Caco-2 (cell line): ENCODE results near the gene KRTAP16-1. TPM values are rescaled to one million over a fixed set of nuclear protein-coding genes. Genes with fewer than 3 reads are reported as not detected.

Experiments used
- BruUV-seq: library from RNA; stranded (reverse); fragments of 400-500 nt; replicated peaks from 2 replicates; lab custom pipeline; 2021; lab: Mats Ljungman, UMichigan
- CTCF ChIA-PET: fragments of 300-600 bp; sonication (Branson Sonifier 250); formaldehyde crosslinking; loops from one replicate; lab custom pipeline; 2022; ENCODE audit warnings: antibody characterized with exemption; lab: Charles Lee
- POLR2A ChIA-PET: fragments of 300-600 bp; sonication (Branson Sonifier 250); formaldehyde crosslinking; loops from one replicate; lab custom pipeline; 2022; ENCODE audit warnings: antibody characterized with exemption; lab: Charles Lee
- DNase-seq, 2 experiments: peaks; one replicate each; pipeline versions ENCODE4 v3.0.0 to v3.0.0-alpha.2; 2020 to 2022
- H3K27me3 ChIP-seq: replicated peaks from 2 replicates; pipeline ENCODE4 v1.6.0; 2011; ENCODE audit warnings: low read length; ENCODE audit not compliant: control insufficient read depth, insufficient read depth
- H3K36me3 ChIP-seq: 2 replicates; pipeline ENCODE4 v1.5.1; 2011; ENCODE audit warnings: low read length; ENCODE audit not compliant: control insufficient read depth, insufficient read depth
- H3K4me1 ChIP-seq: fragments of 250-450 bp; sonication (Bioruptor Pico); 2 replicates; pipeline ENCODE4 v1.5.1; 2020; ENCODE audit warnings: mild to moderate bottlenecking
- H3K4me3 ChIP-seq: 2 replicates; pipeline ENCODE4 v1.5.1; 2011; ENCODE audit warnings: low read depth, mild to moderate bottlenecking, control low read depth, low read length
- H3K9me3 ChIP-seq: fragments of 250-450 bp; sonication (Bioruptor Pico); 2 replicates; pipeline ENCODE4 v1.5.1; 2020; ENCODE audit warnings: mild to moderate bottlenecking, moderate library complexity
- H3K27ac Mint-ChIP-seq: one replicate; pipeline ENCODE4 v1.8.0; 2022; ENCODE audit warnings: mixed read lengths; ENCODE audit not compliant: unreplicated experiment
- H3K27me3 Mint-ChIP-seq: one replicate; pipeline ENCODE4 v1.8.0; 2022; ENCODE audit warnings: mixed read lengths; ENCODE audit not compliant: insufficient read depth, unreplicated experiment
- H3K36me3 Mint-ChIP-seq: one replicate; pipeline ENCODE4 v1.8.0; 2022; ENCODE audit warnings: mild to moderate bottlenecking, mixed read lengths; ENCODE audit not compliant: insufficient read depth, unreplicated experiment
- H3K4me1 Mint-ChIP-seq: one replicate; pipeline ENCODE4 v1.8.0; 2022; ENCODE audit warnings: low read depth, mixed read lengths; ENCODE audit not compliant: unreplicated experiment
- H3K4me3 Mint-ChIP-seq: one replicate; pipeline ENCODE4 v1.8.0; 2022; ENCODE audit warnings: mild to moderate bottlenecking, moderate library complexity, mixed read lengths; ENCODE audit not compliant: unreplicated experiment
- H3K9me3 Mint-ChIP-seq: one replicate; pipeline ENCODE4 v1.8.0; 2022; ENCODE audit warnings: mixed read lengths; ENCODE audit not compliant: unreplicated experiment
- intact Hi-C: fragments of 100-400 bp; cut with micrococcal nuclease; formaldehyde crosslinking; loops from one replicate; pipeline ENCODE4 v1.10.0; 2022; ENCODE audit not compliant: unreplicated experiment
- total RNA-seq: library from RNA; stranded (reverse); gene quantifications from 2 replicates; pipeline ENCODE4 v1.2.3, GENCODE V29; 2022
- TF ChIP-seq, protein P1 (sequence below), 2 experiments: fragments of 200-600 bp in 1 of 2; IDR thresholded peaks; 1 replicate in 1 of 2; 2 replicates in 1 of 2; pipeline versions ENCODE4 v1.5.1 to v1.8.0; 2011 to 2022; ENCODE audit warnings: antibody characterized with exemption in 1 of 2, control low read depth in 1 of 2, inconsistent platforms in 1 of 2, low read depth in 1 of 2, low read length in 1 of 2, mild to moderate bottlenecking in 1 of 2, moderate library complexity in 1 of 2; ENCODE audit not compliant: insufficient read depth in 1 of 2, severe bottlenecking in 1 of 2, unreplicated experiment in 1 of 2

Gene KRTAP16-1
- total RNA-seq, 1 experiment from 2014 or later, result not detected

DNA sequence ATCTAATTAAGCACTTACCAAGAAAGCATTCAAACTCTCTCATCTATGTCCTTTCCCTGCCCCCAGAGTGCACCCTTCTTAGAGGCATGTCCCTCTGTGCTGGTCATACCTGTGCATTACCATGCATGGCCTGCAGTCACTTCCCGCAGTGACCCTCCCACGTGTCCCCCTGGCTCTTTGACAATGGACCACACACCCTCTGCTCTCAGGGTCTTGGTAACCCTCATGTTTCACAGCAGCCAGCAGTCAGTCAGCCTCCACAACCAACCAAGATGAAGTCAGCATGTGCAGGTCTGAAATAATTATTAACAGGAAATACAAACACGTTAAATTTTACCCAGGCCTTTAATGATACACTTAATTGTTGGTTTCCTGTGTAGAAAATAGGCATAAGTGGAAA lies 31.4 kb upstream of the KRTAP16-1 start:
- CTCF ChIA-PET, result no interaction called here
- Histone ChIP-seq H3K9me3 (no peaks in the 10 kb centered on the region), H3K4me3 (no peak overlapping the region), H3K4me1 (no peaks in the 10 kb centered on the region), H3K36me3 (no peaks in the 10 kb centered on the region), H3K27me3 (no peaks in the 10 kb centered on the region)
- Mint-ChIP-seq H3K4me1 (no peaks in the 10 kb centered on the region), H3K36me3 (no peaks in the 10 kb centered on the region), H3K9me3 (peaks cover 10% of the 10 kb centered on the region), H3K4me3 (no peak overlapping the region), H3K27ac (no peak overlapping the region), H3K27me3 (no peaks in the 10 kb centered on the region)
- TF ChIP-seq, protein P1, sequence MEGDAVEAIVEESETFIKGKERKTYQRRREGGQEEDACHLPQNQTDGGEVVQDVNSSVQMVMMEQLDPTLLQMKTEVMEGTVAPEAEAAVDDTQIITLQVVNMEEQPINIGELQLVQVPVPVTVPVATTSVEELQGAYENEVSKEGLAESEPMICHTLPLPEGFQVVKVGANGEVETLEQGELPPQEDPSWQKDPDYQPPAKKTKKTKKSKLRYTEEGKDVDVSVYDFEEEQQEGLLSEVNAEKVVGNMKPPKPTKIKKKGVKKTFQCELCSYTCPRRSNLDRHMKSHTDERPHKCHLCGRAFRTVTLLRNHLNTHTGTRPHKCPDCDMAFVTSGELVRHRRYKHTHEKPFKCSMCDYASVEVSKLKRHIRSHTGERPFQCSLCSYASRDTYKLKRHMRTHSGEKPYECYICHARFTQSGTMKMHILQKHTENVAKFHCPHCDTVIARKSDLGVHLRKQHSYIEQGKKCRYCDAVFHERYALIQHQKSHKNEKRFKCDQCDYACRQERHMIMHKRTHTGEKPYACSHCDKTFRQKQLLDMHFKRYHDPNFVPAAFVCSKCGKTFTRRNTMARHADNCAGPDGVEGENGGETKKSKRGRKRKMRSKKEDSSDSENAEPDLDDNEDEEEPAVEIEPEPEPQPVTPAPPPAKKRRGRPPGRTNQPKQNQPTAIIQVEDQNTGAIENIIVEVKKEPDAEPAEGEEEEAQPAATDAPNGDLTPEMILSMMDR (IDR thresholded peaks at IDR 0.05; ENCODE audit: insufficient read depth in 1 of 2, low read depth in 1 of 2, low read length in 1 of 2, severe bottlenecking in 1 of 2, unreplicated experiment in 1 of 2), result no peak
- no peak for DNase-seq
- intact Hi-C loops, result no loop called here
- no TSS peak for BruUV-seq
- POLR2A ChIA-PET, result no interaction called here

DNA sequence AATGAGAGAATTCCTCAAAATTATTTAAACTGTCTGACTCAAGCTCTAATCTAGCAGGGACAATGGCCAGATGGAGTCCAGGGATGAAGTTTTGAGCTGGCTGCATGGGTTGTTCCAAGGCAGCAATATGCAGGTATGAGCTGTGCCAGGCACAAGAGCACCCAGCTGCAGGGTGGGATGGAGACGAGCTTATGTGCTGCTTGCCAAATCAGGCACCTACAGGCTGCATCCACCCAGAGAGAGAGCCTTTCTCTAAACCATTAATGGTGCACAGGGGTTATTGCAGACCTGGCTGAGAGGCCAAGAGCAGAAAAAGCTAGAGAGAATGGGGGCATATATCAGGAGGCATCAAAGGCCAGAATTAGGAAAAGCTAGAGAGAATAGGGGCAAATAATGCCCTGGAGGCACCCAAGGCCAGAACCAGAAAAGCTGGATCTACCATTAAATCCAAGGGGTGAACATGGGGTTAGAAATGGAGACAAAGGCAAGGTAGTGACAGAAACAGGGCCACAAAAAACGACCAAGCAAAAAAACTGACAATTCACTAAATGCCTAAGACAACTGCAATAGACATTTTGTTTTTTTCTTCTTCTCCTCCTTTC lies 30.6 kb upstream of the KRTAP16-1 start:
- intact Hi-C loops, result no loop called here
- H3K9me3 ChIP-seq, result no peaks in the 10 kb centered on the region
- TF ChIP-seq, protein P1 (IDR thresholded peaks at IDR 0.05; ENCODE audit: insufficient read depth in 1 of 2, low read depth in 1 of 2, low read length in 1 of 2, severe bottlenecking in 1 of 2, unreplicated experiment in 1 of 2), result no peak
- no peak overlapping the region for H3K4me3 ChIP-seq
- Mint-ChIP-seq H3K36me3 (no peaks in the 10 kb centered on the region), H3K4me1 (no peaks in the 10 kb centered on the region), H3K9me3 (peaks cover 10% of the 10 kb centered on the region), H3K27ac (no peak overlapping the region), H3K4me3 (no peak overlapping the region), H3K27me3 (no peaks in the 10 kb centered on the region)
- H3K27me3 ChIP-seq, result no peaks in the 10 kb centered on the region
- no peaks in the 10 kb centered on the region for H3K36me3 ChIP-seq
- BruUV-seq, result no TSS peak
- no peaks in the 10 kb centered on the region for H3K4me1 ChIP-seq
- CTCF ChIA-PET, result no interaction called here
- POLR2A ChIA-PET, result no interaction called here
- DNase-seq, result no peak

DNA sequence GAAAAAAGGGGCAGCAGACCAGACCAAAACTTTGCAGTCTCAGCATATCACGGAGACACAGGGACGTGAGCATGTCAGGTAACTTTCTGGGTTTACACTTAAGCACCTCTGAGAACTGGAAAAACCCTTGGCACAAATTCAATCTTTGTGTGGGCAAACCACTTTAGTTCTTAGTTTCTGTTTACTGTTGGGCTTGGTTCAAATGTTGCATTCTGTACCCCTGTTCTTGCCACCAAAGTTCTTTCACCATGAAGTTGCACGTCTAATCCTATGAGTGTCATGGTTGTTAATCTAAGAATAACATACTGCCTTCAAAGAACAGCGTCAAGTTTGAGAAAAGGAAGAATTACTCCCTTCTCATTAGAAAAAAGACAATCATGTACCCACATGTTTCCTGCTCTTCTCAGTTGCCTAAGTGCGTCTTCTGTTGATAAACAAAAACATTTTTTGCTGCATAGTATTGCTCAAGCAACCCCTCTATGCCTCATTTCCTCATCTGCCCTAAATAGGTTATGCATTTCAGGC lies 29.9 kb upstream of the KRTAP16-1 start:
- H3K4me3 Mint-ChIP-seq, result no peak overlapping the region
- TF ChIP-seq, protein P1 (IDR thresholded peaks at IDR 0.05; ENCODE audit: insufficient read depth in 1 of 2, low read depth in 1 of 2, low read length in 1 of 2, severe bottlenecking in 1 of 2, unreplicated experiment in 1 of 2), result no peak
- H3K9me3 ChIP-seq, result no peaks in the 10 kb centered on the region
- H3K4me3 ChIP-seq, result no peak overlapping the region
- BruUV-seq, result no TSS peak
- no peaks in the 10 kb centered on the region for H3K4me1 Mint-ChIP-seq
- ChIA-PET CTCF (no interaction called here), POLR2A (no interaction called here)
- no peaks in the 10 kb centered on the region for H3K36me3 ChIP-seq
- H3K27me3 ChIP-seq, result no peaks in the 10 kb centered on the region
- DNase-seq, result no peak
- H3K4me1 ChIP-seq, result no peaks in the 10 kb centered on the region
- no peak overlapping the region for H3K27ac Mint-ChIP-seq
- no peaks in the 10 kb centered on the region for H3K36me3 Mint-ChIP-seq
- H3K27me3 Mint-ChIP-seq, result no peaks in the 10 kb centered on the region
- intact Hi-C loops, result no loop called here
- H3K9me3 Mint-ChIP-seq, result peaks cover 10% of the 10 kb centered on the region
